ENCODE measurements around the gene NHS.
"Not testable (repeated sequence)": the region's sequence is repeated elsewhere in the genome, so short reads cannot be mapped to it uniquely, and the experiment has no call there.

DNA sequence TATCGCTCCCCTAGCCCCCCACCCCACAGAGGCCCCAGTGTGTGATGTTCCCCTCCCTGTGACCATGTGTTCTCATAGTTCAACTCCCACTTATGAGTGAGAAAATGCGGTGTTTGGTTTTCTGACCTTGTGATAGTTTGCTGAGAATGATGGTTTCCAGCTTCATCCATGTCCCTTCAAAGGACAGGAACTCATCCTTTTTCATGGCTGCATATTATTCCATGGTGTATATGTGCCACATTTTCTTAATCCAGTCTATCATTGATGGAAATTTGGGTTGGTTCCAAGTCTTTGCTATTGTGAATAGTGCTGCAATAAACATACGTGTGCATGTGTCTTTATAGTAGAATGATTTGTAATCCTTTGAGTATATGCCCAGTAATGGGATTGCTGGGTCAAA, 193.8 kb downstream of the NHS start:
- not testable (repeated sequence) for TF ChIP-seq CTCF (IDR thresholded peaks at IDR 0.05; ENCODE audit: low read length); EZH2 (IDR thresholded peaks at IDR 0.05; ENCODE audit: borderline replicate concordance, low read length)

Data from OCI-LY1 (cell line).